LNCaP clone FGC (cell line): ENCODE results near the gene KCNN4.

ENCODE experiments used
- DNase-seq: peaks from one replicate; pipeline ENCODE4 v3.0.0-alpha.2; 2011; ENCODE audit warnings: low read depth
- H3K4me3 ChIP-seq: 2 replicates; pipeline ENCODE4 v1.5.1; 2011; ENCODE audit warnings: mild to moderate bottlenecking, low read depth, low read length, control low read depth
- TF ChIP-seq, protein P1 (sequence below): IDR thresholded peaks from 2 replicates; pipeline ENCODE4 v1.5.1; 2012; ENCODE audit warnings: mild to moderate bottlenecking; ENCODE audit not compliant: control insufficient read depth, insufficient read depth; ENCODE audit errors: extremely low read depth

The KCNN4 gene

DNA sequence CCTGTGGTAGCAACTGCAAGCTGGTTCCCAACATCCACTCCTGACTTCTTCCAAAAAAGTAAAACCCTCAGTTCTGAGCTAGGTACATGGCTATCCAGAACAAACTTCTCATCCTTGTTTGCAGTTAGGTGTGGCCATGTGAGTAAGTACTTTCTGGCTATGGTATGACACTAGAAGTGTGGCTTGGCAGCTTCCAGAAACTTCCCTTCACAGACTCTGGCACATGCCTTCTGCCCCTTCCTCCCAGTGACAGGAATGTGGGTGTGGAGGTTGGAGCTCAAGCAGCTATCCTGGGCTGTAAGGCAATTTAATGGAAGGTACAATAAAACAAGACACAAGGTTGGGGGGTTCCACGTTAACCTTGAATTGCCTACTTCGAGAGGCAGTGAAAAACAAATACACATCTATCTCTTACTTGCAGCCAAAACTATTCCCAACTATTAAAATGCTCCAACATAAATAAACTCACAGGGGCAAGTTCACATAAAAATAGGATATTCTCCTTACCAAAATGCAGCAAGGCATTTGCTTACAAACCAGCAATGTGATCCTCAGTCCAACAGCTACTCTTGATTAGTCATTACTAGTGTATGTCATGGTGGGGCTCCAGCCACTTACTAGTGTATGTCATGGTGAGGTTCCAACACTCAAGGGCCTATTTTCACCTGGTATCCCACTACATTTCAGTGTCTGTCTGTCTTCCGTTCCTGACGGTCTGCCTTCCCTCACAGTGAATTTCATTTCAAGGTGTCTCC is 29.1 kb downstream of the KCNN4 start:
- DNase-seq = no peak
- H3K4me3 ChIP-seq = no peak overlapping the region
- TF ChIP-seq, protein P1, sequence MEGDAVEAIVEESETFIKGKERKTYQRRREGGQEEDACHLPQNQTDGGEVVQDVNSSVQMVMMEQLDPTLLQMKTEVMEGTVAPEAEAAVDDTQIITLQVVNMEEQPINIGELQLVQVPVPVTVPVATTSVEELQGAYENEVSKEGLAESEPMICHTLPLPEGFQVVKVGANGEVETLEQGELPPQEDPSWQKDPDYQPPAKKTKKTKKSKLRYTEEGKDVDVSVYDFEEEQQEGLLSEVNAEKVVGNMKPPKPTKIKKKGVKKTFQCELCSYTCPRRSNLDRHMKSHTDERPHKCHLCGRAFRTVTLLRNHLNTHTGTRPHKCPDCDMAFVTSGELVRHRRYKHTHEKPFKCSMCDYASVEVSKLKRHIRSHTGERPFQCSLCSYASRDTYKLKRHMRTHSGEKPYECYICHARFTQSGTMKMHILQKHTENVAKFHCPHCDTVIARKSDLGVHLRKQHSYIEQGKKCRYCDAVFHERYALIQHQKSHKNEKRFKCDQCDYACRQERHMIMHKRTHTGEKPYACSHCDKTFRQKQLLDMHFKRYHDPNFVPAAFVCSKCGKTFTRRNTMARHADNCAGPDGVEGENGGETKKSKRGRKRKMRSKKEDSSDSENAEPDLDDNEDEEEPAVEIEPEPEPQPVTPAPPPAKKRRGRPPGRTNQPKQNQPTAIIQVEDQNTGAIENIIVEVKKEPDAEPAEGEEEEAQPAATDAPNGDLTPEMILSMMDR = no peak

DNA sequence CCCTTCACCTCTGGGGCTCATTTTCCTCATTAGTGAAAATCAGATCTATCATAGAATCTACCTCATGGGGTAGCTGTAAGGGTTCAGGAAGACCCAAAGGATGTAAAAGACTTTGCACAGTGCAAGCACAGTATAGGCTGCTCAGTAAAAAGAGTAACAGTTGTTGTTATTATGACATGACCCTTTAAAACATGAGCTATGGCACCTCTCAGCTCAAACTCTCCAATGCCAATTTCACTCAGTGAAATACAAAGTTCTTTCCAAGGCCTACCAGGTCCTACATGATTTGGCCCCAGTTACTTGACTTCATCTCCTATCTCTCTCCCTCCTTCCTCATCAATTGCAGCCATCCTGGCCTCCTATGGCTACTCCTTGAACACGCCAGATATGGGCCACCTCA is 30.9 kb downstream of the KCNN4 start:
- H3K4me3 ChIP-seq = no peak overlapping the region
- DNase-seq = no peak
- TF ChIP-seq, protein P1 = no peak

GRCh38 chr19:43749152-43749551 is 31.6 kb downstream of the KCNN4 start:
- no peak for DNase-seq
- H3K4me3 ChIP-seq = no peak overlapping the region
- TF ChIP-seq, protein P1 = no peak

GRCh38 chr19:43748685-43749084 is 32.1 kb downstream of the KCNN4 start:
- DNase-seq = no peak
- no peak overlapping the region for H3K4me3 ChIP-seq
- TF ChIP-seq, protein P1 = no peak

GRCh38 chr19:43748205-43748594 is 32.6 kb downstream of the KCNN4 start:
- TF ChIP-seq, protein P1 = no peak
- no peak for DNase-seq
- H3K4me3 ChIP-seq = no peak overlapping the region

- TF ChIP-seq, protein P1 = no peak
- DNase-seq = no peak
- no peak overlapping the region for H3K4me3 ChIP-seq
Observed at GRCh38 chr19:43747557-43748204, 33.1 kb downstream of the KCNN4 start.
